Neutrophil (primary cell): Measurements from ENCODE around the gene CFAP99.

ENCODE experiments used
- H3K27ac ChIP-seq: fragments of 200-600 bp; sonication (generic); 2 replicates; pipeline ENCODE4 v1.5.1; 2016; ENCODE audit warnings: mild to moderate bottlenecking, moderate library complexity
- H3K27me3 ChIP-seq: fragments of 200-600 bp; sonication (generic); 2 replicates; pipeline ENCODE4 v1.6.0; 2016; ENCODE audit warnings: mild to moderate bottlenecking
- H3K36me3 ChIP-seq: fragments of 200-600 bp; sonication (generic); 2 replicates; pipeline ENCODE4 v1.5.1; 2017
- H3K4me1 ChIP-seq, 2 experiments: fragments of 200-600 bp in 1 of 2; sonication (generic) in 1 of 2; 1 replicate in 1 of 2; 2 replicates in 1 of 2; pipeline versions ENCODE4 v1.5.1 to v1.6.1; 2013 to 2016; ENCODE audit warnings: low read depth in 1 of 2, low read length in 1 of 2, mild to moderate bottlenecking in 1 of 2, moderate library complexity in 1 of 2; ENCODE audit not compliant: control insufficient read depth in 1 of 2, insufficient read depth in 1 of 2
- H3K4me3 ChIP-seq, 2 experiments: fragments of 200-600 bp in 1 of 2; sonication (generic) in 1 of 2; 1 replicate in 1 of 2; 2 replicates in 1 of 2; pipeline ENCODE4 v1.5.1; 2013 to 2016; ENCODE audit warnings: low read depth in 1 of 2, low read length in 1 of 2, mild to moderate bottlenecking in 1 of 2, moderate library complexity in 1 of 2
- H3K9me3 ChIP-seq: fragments of 200-600 bp; sonication (generic); 2 replicates; pipeline ENCODE4 v1.5.1; 2016
- TF ChIP-seq, protein P1 (sequence below): fragments of 200-600 bp; sonication (generic); IDR thresholded peaks from 2 replicates; pipeline ENCODE4 v1.5.1; 2016; ENCODE audit warnings: antibody characterized with exemption

CFAP99 gene

DNA sequence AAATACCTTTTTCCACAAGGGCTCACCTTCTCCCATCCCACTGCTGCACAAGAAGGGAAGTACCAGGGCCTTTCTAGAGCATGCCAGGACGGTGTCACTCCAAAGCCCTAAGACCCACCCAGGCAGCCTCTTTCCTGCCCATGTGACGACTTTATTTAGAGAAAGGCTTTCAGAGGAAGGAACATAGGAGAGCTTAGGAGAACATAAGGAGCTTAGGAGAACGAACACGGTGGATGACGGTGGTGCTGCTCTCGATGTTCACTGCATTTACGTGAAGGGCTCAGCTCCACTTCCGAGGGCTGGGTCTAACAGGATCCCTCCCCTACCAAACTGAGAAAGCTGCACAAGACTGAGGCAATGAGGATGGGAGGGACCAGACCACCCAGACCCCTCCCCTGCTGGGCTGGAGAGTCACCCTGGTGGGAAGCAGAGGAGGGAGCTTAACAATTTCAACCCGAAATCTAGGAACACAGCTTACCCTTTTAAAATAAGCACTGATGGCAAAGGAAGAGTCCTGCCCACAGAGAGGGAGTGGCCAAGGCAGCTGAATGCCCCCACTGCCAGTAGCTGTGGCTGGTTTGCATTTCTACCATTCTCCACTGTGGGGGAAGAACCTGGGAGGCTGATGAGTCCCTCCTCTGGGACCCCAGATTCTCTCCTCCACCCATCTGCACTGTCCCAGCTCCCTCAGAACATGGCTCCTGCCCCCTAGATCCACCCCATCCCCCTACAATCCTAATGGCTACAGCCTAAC, 30.1 kb upstream of the CFAP99 start:
- no peaks in the 10 kb centered on the region for H3K36me3 ChIP-seq
- TF ChIP-seq, protein P1, sequence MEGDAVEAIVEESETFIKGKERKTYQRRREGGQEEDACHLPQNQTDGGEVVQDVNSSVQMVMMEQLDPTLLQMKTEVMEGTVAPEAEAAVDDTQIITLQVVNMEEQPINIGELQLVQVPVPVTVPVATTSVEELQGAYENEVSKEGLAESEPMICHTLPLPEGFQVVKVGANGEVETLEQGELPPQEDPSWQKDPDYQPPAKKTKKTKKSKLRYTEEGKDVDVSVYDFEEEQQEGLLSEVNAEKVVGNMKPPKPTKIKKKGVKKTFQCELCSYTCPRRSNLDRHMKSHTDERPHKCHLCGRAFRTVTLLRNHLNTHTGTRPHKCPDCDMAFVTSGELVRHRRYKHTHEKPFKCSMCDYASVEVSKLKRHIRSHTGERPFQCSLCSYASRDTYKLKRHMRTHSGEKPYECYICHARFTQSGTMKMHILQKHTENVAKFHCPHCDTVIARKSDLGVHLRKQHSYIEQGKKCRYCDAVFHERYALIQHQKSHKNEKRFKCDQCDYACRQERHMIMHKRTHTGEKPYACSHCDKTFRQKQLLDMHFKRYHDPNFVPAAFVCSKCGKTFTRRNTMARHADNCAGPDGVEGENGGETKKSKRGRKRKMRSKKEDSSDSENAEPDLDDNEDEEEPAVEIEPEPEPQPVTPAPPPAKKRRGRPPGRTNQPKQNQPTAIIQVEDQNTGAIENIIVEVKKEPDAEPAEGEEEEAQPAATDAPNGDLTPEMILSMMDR, result no peak
- peaks cover 54% of the 10 kb centered on the region for H3K27me3 ChIP-seq
- H3K27ac ChIP-seq, result no peak overlapping the region
- H3K4me1 ChIP-seq, result no peaks in the 10 kb centered on the region
- no peaks in the 10 kb centered on the region for H3K9me3 ChIP-seq
- no peak overlapping the region for H3K4me3 ChIP-seq

GRCh38 chr4:2389691-2390090, 29.1 kb upstream of the CFAP99 start:
- H3K9me3 ChIP-seq, result no peaks in the 10 kb centered on the region
- peaks cover 65% of the 10 kb centered on the region for H3K27me3 ChIP-seq
- H3K4me1 ChIP-seq, result no peaks in the 10 kb centered on the region
- no peak overlapping the region for H3K27ac ChIP-seq
- H3K4me3 ChIP-seq, result no peak overlapping the region
- H3K36me3 ChIP-seq, result no peaks in the 10 kb centered on the region
- TF ChIP-seq, protein P1, result no peak

GRCh38 chr4:2390146-2390545, 28.6 kb upstream of the CFAP99 start:
- TF ChIP-seq, protein P1, result no peak
- Histone ChIP-seq H3K36me3 (no peaks in the 10 kb centered on the region), H3K4me1 (no peaks in the 10 kb centered on the region), H3K27me3 (peaks cover 68% of the 10 kb centered on the region), H3K4me3 (no peak overlapping the region), H3K9me3 (no peaks in the 10 kb centered on the region), H3K27ac (no peak overlapping the region)

- Histone ChIP-seq H3K4me3 (no peak overlapping the region), H3K27me3 (peaks cover 75% of the 10 kb centered on the region), H3K4me1 (no peaks in the 10 kb centered on the region)
These were observed 27.9 kb upstream of the CFAP99 start for GRCh38 chr4:2390784-2391421.

DNA sequence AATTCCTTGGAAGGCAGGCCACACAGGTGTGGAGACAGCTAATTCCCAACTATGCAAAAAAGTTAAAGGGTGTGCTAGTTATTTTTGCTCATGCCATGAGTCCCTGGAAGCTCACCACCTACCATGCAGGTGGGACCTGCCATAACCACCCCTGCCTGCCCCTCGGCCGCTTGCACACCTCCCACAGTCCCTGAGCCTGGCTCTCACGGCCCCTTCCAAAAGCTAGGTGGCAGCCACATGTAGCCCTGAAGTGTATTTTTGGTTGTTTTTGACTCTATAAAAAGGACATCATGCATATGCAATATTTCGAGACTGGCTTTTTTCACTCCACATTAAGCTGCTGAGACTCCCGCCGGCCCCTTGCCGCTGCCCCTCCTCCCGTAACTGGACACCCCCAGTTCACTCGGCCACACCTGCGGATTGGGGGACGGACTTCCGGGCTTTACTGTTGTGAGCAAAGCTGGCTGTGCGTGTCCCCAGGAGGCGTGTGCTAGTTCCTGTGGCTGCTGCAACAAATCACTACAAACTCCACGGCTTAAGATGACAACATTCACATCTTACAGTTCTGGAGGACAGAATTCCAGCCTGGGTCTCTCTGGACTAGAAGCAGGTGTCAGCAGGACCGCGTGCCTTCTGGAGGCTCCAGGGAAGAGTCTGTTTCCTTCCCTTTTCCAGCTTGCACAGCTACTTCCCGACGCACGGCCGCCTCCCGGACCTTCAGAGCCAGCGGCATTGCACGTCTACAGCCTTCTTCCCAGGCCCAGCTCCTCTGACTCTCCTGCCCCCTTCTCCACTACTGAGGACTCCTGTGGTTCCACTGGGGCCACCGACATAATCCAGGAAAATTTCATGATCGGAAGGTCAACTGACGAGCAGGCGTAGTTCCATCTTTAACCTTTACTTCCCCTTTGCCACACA, 25.1 kb upstream of the CFAP99 start:
- no peak overlapping the region for H3K4me3 ChIP-seq
- H3K27ac ChIP-seq, result no peak overlapping the region
- H3K36me3 ChIP-seq, result no peaks in the 10 kb centered on the region
- TF ChIP-seq, protein P1, result no peak
- H3K4me1 ChIP-seq, result no peaks in the 10 kb centered on the region
- H3K27me3 ChIP-seq, result peaks cover 71% of the 10 kb centered on the region
- H3K9me3 ChIP-seq, result no peaks in the 10 kb centered on the region

More at GRCh38 chr4:2390784-2391421, 27.9 kb upstream of the CFAP99 start:
- Histone ChIP-seq H3K27ac (no peak overlapping the region), H3K9me3 (no peaks in the 10 kb centered on the region), H3K36me3 (no peaks in the 10 kb centered on the region)
- TF ChIP-seq, protein P1, result no peak
